ENCODE measurements around the gene DENND2D. TPM values are rescaled to one million over a fixed set of nuclear protein-coding genes. Genes with fewer than 3 reads are reported as not detected.

The DENND2D gene
- total RNA-seq, 1 donor from 2014 or later: 4.4 TPM

DNA sequence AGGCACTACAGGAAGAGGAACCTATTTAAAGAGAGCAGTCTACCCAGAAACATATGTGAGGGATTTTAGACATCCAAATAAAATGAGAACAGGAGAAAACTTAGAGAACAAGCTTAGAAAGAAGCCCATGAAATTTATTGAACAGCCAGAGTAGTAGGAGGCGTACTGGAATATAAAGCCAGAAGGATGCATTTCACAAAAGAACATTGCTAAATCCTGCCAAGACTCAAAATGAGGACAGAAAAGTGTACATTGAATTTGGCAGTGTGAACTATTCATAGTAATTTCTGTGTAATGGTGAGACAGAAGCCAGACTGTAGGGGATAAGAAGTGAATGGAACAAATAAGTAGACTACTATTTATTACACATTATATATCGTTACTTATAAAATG, 38.0 kb downstream of the DENND2D start:
- no peak overlapping the region for H3K4me3 ChIP-seq
- TF ChIP-seq, protein P1, sequence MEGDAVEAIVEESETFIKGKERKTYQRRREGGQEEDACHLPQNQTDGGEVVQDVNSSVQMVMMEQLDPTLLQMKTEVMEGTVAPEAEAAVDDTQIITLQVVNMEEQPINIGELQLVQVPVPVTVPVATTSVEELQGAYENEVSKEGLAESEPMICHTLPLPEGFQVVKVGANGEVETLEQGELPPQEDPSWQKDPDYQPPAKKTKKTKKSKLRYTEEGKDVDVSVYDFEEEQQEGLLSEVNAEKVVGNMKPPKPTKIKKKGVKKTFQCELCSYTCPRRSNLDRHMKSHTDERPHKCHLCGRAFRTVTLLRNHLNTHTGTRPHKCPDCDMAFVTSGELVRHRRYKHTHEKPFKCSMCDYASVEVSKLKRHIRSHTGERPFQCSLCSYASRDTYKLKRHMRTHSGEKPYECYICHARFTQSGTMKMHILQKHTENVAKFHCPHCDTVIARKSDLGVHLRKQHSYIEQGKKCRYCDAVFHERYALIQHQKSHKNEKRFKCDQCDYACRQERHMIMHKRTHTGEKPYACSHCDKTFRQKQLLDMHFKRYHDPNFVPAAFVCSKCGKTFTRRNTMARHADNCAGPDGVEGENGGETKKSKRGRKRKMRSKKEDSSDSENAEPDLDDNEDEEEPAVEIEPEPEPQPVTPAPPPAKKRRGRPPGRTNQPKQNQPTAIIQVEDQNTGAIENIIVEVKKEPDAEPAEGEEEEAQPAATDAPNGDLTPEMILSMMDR (IDR thresholded peaks at IDR 0.05): no peak

GRCh38 chr1:111161843-111162487, 38.5 kb downstream of the DENND2D start:
- no peak for DNase-seq (ENCODE audit: low spot score in 2 of 2)
- peaks cover 16 to 37% of the 10 kb centered on the region in 2 donors for H3K36me3 ChIP-seq
- H3K4me1 ChIP-seq: no peaks in the 10 kb centered on the region
- intact Hi-C loops (cut with DNase I): no loop called here
- H3K27ac ChIP-seq: no peak overlapping the region
- TF ChIP-seq, protein P1 (IDR thresholded peaks at IDR 0.05): no peak
- H3K4me3 ChIP-seq: no peak overlapping the region
- no peaks in the 10 kb centered on the region for H3K9me3 ChIP-seq
- H3K27me3 ChIP-seq: no peaks in the 10 kb centered on the region

More for the DNA sequence above, 38.0 kb downstream of the DENND2D start:
- H3K27me3 ChIP-seq: no peaks in the 10 kb centered on the region
- H3K4me1 ChIP-seq: no peaks in the 10 kb centered on the region
- peaks cover 16 to 37% of the 10 kb centered on the region in 2 donors for H3K36me3 ChIP-seq
- no peak for DNase-seq (ENCODE audit: low spot score in 2 of 2)
- intact Hi-C loops (cut with DNase I): no loop called here
- H3K27ac ChIP-seq: no peak overlapping the region
- H3K9me3 ChIP-seq: no peaks in the 10 kb centered on the region

DNA sequence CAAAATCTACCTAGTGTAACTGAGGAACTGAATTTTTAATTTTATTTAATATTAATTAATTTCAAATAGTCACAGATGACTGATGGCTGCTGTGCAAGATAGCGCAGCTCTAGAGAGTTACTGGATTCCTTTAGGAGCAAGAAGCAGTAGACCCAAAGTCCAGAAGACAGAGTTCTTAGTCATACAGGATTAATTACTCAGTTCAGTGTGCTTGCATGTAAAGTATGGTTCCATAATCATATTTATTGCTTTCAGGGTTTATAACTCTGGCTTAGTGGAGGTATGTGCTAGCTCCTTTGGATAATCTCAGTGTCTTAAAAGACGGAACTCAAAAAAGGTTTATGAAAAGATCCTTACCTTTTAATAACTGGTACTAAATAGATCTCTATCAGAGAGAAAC, 43.0 kb downstream of the DENND2D start:
- no peak for DNase-seq (ENCODE audit: low spot score in 2 of 2)
- peaks cover 25 to 55% of the 10 kb centered on the region in 2 donors for H3K36me3 ChIP-seq
- intact Hi-C loops (cut with DNase I): no loop called here
- H3K4me3 ChIP-seq: no peak overlapping the region
- no peak overlapping the region for H3K27ac ChIP-seq
- no peaks in the 10 kb centered on the region for H3K9me3 ChIP-seq
- H3K27me3 ChIP-seq: no peaks in the 10 kb centered on the region
- H3K4me1 ChIP-seq: no peaks in the 10 kb centered on the region
- TF ChIP-seq, protein P1 (IDR thresholded peaks at IDR 0.05): no peak

- H3K4me3 ChIP-seq: no peak overlapping the region
- TF ChIP-seq, protein P1 (IDR thresholded peaks at IDR 0.05): no peak
- no peak overlapping the region for H3K27ac ChIP-seq
- H3K9me3 ChIP-seq: no peaks in the 10 kb centered on the region
- H3K4me1 ChIP-seq: no peaks in the 10 kb centered on the region
- intact Hi-C loops (cut with DNase I): no loop called here
- H3K27me3 ChIP-seq: no peaks in the 10 kb centered on the region
- H3K36me3 ChIP-seq: peaks cover 38 to 56% of the 10 kb centered on the region in 2 donors
- DNase-seq (ENCODE audit: low spot score in 2 of 2): no peak
These were observed 46.1 kb downstream of the DENND2D start for GRCh38 chr1:111154021-111154999.

GRCh38 chr1:111151838-111152237, 48.6 kb downstream of the DENND2D start:
- Histone ChIP-seq H3K9me3 (no peaks in the 10 kb centered on the region), H3K4me1 (no peaks in the 10 kb centered on the region), H3K27me3 (no peaks in the 10 kb centered on the region), H3K36me3 (peaks cover 50 to 72% of the 10 kb centered on the region in 2 donors), H3K27ac (no peak overlapping the region), H3K4me3 (no peak overlapping the region)
- DNase-seq (ENCODE audit: low spot score in 2 of 2): no peak
- TF ChIP-seq, protein P1 (IDR thresholded peaks at IDR 0.05): no peak
- intact Hi-C loops (cut with DNase I): no loop called here
